Hepatocyte (in vitro differentiated cells): Measurements from ENCODE around the gene SEMA4G.

Experiments
- EZH2phosphoT487 ChIP-seq: fragments of 200-600 bp; sonication (generic); IDR thresholded peaks from one replicate; pipeline ENCODE4 v1.6.1; 2018; ENCODE audit warnings: antibody characterized with exemption, mild to moderate bottlenecking, low read depth, moderate library complexity; ENCODE audit not compliant: unreplicated experiment, severe bottlenecking
- TF ChIP-seq, protein P1 (sequence below): fragments of 200-600 bp; sonication (generic); IDR thresholded peaks from 2 replicates; pipeline ENCODE4 v1.5.1; 2016; ENCODE audit warnings: antibody characterized with exemption, mild to moderate bottlenecking; ENCODE audit not compliant: poor library complexity

DNA sequence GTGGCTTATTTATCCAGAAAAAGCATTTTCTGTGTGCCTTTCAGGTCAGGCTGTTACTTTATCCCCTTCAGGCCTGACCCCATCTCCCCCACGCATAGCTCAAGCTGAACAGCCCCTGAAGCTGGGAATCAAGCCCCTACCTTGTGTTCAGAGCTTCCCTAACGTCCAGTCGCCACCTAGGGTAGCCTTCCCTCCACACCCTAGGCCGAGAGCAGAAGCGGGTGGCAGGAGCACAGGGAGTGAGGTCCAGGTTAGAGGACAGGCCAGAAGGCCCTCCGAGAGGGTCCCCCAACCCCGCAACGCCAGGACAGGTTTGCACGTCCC lies 479 bp upstream of the SEMA4G start:
- TF ChIP-seq, protein P1, sequence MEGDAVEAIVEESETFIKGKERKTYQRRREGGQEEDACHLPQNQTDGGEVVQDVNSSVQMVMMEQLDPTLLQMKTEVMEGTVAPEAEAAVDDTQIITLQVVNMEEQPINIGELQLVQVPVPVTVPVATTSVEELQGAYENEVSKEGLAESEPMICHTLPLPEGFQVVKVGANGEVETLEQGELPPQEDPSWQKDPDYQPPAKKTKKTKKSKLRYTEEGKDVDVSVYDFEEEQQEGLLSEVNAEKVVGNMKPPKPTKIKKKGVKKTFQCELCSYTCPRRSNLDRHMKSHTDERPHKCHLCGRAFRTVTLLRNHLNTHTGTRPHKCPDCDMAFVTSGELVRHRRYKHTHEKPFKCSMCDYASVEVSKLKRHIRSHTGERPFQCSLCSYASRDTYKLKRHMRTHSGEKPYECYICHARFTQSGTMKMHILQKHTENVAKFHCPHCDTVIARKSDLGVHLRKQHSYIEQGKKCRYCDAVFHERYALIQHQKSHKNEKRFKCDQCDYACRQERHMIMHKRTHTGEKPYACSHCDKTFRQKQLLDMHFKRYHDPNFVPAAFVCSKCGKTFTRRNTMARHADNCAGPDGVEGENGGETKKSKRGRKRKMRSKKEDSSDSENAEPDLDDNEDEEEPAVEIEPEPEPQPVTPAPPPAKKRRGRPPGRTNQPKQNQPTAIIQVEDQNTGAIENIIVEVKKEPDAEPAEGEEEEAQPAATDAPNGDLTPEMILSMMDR, result no peak
- no peak for TF ChIP-seq EZH2phosphoT487
